ENCODE results near the gene NFASC.

The NFASC gene

DNA sequence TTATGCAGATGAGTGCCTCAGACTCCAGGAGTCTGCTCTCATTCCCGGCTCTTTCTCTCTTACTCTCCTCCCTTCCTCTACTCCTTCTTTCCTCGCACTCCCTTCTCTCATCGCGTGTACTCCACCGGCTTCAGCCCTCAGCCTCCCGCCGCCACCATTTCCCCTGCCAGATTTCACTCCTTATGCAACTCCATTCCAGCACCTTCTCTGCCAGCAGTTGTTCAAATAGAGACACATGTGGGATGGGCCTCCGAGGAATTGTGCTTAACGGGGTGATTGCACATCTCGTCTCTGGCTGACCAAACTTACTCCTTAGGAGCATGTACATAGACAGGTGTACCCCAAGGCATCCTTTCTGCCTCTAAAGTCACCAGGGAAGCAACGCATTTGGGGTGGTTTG, 174.5 kb downstream of the NFASC start:
- DNase-seq = no peak

DNA sequence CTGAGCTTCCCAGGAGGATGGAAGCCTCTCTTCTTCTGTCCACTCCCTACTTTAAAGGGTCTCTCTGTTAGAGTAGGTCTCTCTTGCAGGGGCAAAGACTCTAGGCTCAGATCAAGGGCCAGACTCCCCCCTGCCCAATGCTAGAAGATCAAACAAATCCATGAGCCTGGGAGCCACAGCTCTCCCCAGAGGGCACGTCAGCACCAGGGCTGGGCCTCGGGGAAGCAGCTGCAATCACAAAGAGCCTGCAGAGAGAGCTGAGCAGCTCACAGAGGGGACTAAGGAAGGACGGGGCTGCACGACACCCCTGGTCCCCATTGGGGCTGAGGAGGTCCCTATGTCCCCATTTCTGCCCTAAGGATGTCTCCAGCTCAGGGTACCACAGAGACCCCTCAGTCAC, 176.2 kb downstream of the NFASC start:
- no peak for DNase-seq

GRCh38 chr1:205047764-205048231, 177.1 kb downstream of the NFASC start:
- DNase-seq = no peak

GRCh38 chr1:205048382-205048781, 177.7 kb downstream of the NFASC start:
- DNase-seq = no peak

- DNase-seq = no peak
Measured at GRCh38 chr1:205049479-205049878, 178.8 kb downstream of the NFASC start.

GRCh38 chr1:205052690-205053089, 182.0 kb downstream of the NFASC start:
- DNase-seq = no peak

DNA sequence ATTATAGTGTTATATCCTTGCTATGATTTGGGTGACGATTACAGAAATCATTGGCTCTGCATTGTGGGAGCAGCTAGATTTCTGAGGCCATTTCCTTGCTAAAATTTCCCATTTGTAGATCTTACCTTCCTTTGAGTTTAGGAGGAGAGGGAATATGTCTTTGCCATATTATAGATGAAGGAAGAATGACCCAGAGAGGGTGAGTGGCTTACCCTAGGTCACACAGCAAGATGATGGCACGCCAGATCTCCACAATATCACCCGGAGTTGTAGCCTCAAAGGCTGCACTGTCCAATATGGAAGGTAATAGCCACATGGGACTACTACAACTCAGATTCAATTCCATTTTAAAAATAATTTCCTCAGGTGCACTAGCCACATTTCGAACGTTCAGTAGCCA, 182.6 kb downstream of the NFASC start:
- DNase-seq = no peak

GRCh38 chr1:205054013-205054412, 183.4 kb downstream of the NFASC start:
- DNase-seq = no peak

DNA sequence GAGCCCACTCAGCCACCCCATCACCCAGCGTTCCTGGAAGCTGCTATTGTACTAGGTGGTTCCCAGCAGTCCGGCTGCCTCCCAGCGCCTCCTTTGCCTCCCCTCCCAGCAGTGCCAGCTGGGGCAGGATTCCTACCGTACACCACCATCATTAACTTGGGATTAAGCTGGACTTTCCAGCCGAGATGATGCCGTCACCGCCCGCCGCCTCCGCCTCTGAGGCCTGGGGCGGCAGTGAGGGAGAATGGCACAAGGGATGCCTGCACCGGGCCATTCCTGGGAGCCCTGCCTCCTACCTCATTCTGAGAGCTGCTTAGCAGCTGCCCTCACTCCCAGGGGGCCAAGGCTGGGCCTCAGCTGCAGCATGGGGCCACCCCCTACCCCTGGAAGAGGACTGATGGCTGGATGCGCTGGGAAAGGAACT, 185.5 kb downstream of the NFASC start:
- DNase-seq = no peak

GRCh38 chr1:205056956-205057568, 186.4 kb downstream of the NFASC start:
- DNase-seq = no peak

- no peak for DNase-seq
Measured at GRCh38 chr1:205057808-205058575, 187.3 kb downstream of the NFASC start.

DNA sequence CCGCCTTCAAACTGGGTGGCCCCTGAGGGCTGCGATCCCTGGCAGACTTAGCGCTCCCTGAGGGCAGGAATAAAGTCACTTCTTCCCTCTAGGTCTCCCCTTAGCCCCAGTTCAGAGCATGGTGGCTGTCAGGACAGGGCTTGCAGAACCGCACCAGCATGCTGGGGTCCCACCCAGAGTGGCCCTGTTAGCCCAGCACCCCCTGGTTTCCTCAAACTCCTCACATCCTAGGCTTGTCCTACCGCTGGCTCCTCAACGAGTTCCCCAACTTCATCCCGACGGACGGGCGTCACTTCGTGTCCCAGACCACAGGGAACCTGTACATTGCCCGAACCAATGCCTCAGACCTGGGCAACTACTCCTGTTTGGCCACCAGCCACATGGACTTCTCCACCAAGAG, 188.2 kb downstream of the NFASC start:
- no peak for DNase-seq

DNA sequence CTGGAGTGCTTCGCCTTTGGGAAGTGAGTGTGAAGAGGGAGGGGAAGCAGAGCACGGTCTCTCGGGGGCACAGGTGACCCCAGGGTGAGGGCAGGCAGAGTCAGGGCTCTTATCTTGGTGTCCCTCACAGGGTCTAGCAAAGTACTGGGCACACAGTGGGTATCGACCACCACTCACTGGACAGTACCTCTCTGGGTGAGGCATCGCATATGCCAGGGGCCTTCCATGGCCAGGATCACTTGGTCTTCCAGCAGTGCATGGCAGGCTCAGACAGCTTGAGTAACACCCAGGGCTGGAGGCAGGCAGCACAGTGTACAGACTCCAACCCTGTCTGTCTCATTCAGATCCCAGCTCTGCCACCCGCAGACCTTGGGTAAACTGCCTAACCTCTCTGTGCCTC, 189.0 kb downstream of the NFASC start:
- DNase-seq = no peak

- DNase-seq = no peak
Measured at GRCh38 chr1:205060746-205061145, 190.1 kb downstream of the NFASC start.

- no peak for DNase-seq
Measured at GRCh38 chr1:205061227-205061626, 190.6 kb downstream of the NFASC start.

DNA sequence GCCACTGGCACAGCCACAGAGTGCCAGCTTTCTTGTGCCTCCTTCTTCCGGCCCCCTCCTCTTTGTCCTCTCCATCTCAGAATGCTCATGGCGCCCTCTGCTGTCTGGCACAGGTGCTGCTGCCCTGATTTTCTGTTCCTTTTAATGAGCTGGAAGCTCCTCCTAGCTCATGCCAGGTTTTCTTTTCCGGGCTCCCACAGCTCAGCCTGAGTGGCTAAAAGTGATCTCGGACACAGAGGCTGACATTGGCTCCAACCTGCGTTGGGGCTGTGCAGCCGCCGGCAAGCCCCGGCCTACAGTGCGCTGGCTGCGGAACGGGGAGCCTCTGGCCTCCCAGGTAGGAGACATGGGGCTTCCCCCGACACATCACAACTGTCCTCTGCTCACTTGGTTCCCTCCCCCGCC, 191.0 kb downstream of the NFASC start:
- DNase-seq = no peak

DNA sequence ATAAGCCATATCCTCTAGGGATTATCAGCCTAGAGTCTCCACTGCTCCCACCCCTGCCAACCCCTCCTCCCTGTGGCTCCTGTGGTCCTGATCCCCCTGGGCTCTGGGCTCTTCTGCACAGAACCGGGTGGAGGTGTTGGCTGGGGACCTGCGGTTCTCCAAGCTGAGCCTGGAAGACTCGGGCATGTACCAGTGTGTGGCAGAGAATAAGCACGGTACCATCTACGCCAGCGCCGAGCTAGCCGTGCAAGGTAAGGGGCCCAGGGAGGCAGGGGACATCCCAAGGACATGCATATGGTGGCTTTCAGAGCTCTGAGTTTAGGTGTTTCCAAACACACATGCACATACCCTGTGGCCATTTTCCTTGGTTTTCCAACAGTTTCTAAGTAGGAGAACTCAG, 191.7 kb downstream of the NFASC start:
- DNase-seq = no peak

DNA sequence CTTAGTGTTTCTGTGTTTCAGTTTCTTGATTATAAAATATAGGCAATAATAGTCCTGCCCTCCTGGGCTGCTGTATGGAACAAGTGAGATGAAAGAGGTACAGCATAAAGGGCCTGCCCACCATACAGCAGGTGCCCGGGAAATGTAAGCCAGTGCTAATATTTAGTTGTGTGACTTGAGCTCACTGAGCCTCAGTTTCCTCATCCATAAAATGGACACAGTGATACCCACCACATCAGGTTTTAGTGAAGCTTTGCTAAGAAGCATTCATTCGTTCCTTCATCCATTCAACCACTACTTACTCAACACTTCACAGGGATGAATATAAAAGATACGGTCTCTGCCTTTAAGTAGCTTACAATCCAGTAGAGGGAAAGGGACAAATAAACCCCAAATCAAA, 192.2 kb downstream of the NFASC start:
- DNase-seq = no peak

DNA sequence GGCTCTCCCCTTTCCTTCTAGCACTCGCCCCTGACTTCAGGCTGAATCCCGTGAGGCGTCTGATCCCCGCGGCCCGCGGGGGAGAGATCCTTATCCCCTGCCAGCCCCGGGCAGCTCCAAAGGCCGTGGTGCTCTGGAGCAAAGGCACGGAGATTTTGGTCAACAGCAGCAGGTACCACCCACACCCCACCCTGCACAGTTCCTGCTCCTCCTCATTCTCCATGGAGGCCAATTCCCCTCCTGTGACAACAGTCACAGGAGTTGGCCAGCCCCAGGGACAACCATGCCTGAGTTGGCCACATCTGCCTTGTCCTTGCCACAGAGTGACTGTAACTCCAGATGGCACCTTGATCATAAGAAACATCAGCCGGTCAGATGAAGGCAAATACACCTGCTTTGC, 193.6 kb downstream of the NFASC start:
- no peak for DNase-seq

DNA sequence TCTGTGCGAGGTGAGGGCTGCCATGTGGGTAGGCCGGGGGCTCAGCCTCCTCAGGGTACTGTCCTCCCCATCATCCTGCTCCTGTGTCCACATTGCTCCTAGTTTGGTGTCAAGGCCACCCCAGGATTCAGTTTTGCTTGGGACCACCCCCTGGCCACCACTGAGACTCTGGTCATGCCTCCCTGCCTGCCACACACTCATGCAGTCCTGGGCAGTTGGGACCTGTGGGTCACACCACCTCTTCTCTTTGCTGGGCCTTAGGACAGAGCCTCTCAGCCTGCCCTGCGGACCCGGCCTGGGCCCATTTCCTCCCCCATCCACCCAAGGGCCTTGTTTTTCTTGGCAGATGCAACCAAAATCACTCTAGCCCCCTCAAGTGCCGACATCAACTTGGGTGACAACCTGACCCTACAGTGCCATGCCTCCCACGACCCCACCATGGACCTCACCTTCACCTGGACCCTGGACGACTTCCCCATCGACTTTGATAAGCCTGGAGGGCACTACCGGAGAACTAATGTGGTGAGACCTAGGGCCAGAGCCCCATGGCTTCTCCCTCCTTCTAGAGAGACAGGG, 194.2 kb downstream of the NFASC start:
- no peak for DNase-seq

GRCh38 chr1:205065666-205066065, 195.0 kb downstream of the NFASC start:
- DNase-seq = no peak

DNA sequence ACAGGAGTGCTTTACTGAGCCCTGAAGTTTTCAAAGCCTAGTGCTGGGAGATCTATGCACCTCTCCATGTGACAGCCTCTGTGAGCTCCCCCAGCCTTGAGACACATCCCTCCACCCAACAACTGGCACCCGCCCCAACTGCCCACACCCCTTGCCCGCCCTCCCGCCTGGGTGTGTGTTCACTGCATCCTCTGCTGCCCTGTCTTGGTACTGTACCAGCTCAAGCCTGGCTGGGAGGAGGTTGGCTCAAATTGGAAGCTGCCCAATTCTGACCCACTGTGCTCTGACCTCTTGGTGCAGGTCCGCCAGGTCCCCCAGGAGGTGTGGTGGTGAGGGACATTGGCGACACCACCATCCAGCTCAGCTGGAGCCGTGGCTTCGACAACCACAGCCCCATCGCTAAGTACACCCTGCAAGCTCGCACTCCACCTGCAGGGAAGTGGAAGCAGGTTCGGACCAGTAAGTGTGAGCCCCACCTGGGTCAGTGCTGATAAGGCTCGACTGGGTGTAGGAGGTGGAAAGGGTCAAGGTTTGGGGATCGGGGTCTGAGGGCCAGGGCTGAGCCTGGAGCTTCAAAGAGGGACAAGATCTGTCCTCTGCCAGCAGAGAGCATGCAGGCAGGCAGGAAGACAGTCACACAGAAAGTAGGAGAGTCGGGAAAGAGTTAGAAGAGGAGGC, 195.6 kb downstream of the NFASC start:
- DNase-seq = no peak

DNA sequence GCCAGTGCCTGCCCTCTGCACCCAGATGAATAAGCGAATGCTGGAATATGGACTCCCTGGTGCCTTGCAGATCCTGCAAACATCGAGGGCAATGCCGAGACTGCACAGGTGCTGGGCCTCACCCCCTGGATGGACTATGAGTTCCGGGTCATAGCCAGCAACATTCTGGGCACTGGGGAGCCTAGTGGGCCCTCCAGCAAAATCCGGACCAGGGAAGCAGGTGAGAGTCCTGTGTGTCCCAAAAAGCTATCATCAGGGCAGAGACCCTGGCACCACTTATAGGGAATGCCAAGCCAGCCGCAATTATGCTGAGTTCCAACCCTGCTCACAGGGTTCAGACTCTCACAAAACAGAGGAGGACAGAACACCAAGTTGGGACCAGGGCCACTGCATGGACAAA, 196.4 kb downstream of the NFASC start:
- DNase-seq = no peak

- DNase-seq = no peak
Measured at GRCh38 chr1:205068001-205068400, 197.3 kb downstream of the NFASC start.
